ENCODE data around the gene ATP1A1. TPM values are rescaled to one million over a fixed set of nuclear protein-coding genes. Genes with fewer than 3 reads are reported as not detected.

The ATP1A1 gene
- total RNA-seq, 1 donor from 2014 or later, result 518 TPM

DNA sequence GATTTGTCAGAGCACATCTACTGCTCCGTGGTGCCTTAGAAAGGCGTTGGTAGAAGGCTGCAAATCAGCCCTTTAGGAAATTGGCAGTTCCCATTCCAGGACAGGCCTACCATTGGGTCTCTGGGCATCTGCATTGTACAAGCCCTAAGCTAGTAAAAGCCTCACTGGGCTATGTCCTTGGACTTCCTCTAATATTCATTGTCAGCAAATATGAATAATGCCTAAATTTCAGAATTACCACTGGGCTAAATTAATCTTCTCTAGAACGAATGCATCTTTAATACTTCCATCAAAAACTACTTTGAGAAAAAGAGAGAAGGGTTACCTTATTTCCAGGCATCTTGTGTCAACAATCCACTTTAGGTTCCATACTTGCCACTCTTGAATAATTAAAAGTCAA lies 41.5 kb upstream of the ATP1A1 start:
- Histone ChIP-seq H3K4me3 (no peak overlapping the region), H3K27me3 (ENCODE audit: low read depth) (no peaks in the 10 kb centered on the region), H3K27ac (no peak overlapping the region), H3K4me1 (peaks cover 19% of the 10 kb centered on the region), H3K9me3 (no peaks in the 10 kb centered on the region), H3K36me3 (no peaks in the 10 kb centered on the region)
- TF ChIP-seq, protein P1, sequence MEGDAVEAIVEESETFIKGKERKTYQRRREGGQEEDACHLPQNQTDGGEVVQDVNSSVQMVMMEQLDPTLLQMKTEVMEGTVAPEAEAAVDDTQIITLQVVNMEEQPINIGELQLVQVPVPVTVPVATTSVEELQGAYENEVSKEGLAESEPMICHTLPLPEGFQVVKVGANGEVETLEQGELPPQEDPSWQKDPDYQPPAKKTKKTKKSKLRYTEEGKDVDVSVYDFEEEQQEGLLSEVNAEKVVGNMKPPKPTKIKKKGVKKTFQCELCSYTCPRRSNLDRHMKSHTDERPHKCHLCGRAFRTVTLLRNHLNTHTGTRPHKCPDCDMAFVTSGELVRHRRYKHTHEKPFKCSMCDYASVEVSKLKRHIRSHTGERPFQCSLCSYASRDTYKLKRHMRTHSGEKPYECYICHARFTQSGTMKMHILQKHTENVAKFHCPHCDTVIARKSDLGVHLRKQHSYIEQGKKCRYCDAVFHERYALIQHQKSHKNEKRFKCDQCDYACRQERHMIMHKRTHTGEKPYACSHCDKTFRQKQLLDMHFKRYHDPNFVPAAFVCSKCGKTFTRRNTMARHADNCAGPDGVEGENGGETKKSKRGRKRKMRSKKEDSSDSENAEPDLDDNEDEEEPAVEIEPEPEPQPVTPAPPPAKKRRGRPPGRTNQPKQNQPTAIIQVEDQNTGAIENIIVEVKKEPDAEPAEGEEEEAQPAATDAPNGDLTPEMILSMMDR (IDR thresholded peaks at IDR 0.05), result no peak
- ATAC-seq (no peak), DNase-seq (no peak)
- intact Hi-C loops (cut with DNase I), result no loop called here

DNA sequence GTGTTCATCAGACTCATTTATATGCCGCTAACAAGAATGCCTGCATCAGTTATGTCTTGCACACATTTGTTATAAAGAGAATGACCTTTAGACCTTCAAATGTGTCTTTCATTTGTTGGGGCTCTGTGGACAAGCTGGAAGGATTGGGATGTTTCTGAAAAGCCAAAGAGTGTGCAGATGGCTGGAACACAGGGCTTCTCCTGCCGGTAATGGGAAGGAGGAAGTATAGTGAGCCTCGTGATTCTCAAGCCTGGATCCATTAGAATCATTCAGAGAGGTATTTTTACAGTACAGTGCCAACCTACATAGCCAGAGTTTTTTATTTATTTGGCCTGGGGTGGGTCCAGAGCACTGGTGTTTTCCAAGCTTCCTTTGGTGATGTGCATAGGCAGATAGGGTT lies 40.6 kb upstream of the ATP1A1 start:
- Histone ChIP-seq H3K27me3 (ENCODE audit: low read depth) (no peaks in the 10 kb centered on the region), H3K9me3 (no peaks in the 10 kb centered on the region), H3K4me1 (peaks cover 19% of the 10 kb centered on the region), H3K36me3 (no peaks in the 10 kb centered on the region), H3K27ac (no peak overlapping the region), H3K4me3 (no peak overlapping the region)
- intact Hi-C loops (cut with DNase I), result no loop called here
- DNase-seq, result no peak
- ATAC-seq, result no peak
- TF ChIP-seq, protein P1 (IDR thresholded peaks at IDR 0.05), result no peak

DNA sequence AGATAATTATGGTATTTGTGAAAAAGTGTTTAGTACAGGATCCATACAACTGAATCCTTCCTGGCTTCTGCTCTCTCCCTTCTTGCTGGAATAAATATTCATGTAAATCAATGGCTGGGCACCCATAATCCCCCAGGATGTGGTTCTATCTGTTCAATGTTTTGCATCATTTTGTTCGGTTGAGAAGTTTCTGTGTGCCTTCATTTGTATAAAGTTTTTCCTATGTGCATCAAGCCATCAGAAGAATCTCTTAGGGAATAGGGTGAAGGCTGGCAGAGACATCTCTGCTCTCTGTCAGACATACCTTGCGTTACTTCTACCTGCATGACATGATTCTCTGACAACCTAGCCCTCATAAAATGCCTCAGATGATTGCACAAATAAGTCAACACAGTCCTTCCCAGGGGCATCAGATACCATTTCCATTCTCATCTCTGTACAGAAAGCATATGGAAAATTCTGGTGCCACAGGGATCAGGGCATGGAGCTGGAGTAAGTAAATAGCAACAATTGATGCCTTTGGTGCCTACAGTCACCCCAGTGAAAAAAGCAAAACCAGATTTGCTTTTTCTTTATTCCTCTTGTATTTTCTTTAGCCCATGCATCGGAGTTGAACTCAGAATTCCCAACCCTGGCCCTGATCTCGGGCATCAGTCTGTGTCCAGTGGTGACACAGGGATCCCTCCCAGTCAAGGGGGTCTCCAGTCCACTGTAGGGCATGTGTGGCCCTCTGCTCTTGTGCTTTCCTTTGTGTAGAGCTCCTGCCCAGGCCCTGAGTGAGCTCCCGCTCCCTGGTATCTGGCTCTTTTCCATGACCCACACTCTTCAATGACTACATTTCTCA lies 39.7 kb upstream of the ATP1A1 start:
- no peaks in the 10 kb centered on the region for H3K36me3 ChIP-seq
- DNase-seq (no peak), ATAC-seq (no peak)
- H3K9me3 ChIP-seq, result no peaks in the 10 kb centered on the region
- H3K27me3 ChIP-seq (ENCODE audit: low read depth), result no peaks in the 10 kb centered on the region
- H3K27ac ChIP-seq, result no peak overlapping the region
- TF ChIP-seq, protein P1 (IDR thresholded peaks at IDR 0.05), result no peak
- intact Hi-C loops (cut with DNase I), result no loop called here
- peaks cover 19% of the 10 kb centered on the region for H3K4me1 ChIP-seq
- H3K4me3 ChIP-seq, result no peak overlapping the region

DNA sequence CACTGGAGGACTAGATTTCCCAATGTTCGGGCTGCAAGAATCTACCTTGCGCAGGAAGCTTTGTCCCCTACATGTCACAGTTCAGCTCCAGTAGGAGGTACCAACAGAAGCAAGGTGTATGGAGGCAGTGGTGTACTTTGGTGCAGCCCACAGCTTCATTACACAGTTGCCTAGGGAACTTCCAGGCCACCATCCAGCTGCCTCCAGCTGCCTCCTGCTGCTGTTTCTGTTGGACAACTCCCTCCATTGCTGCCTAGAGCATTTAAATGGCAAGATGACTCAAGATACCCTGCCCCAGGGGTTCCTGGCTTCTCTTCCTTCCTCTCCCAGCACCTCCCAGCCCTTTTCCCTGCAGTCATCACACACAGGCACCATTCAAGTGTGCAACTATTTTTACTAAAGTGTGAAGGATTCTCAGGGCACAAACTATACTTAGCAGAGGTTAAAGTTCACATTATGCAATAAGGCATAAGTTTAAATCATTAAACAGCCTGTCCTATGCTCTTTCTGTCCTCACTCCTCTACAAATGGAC lies 39.0 kb upstream of the ATP1A1 start:
- no peaks in the 10 kb centered on the region for H3K9me3 ChIP-seq
- DNase-seq, result peak; percentile 56
- no peak overlapping the region for H3K4me3 ChIP-seq
- intact Hi-C loops (cut with DNase I), result no loop called here
- TF ChIP-seq, protein P1 (IDR thresholded peaks at IDR 0.05), result no peak
- ATAC-seq, result peak; percentile 76
- no peaks in the 10 kb centered on the region for H3K27me3 ChIP-seq (ENCODE audit: low read depth)
- H3K4me1 ChIP-seq, result peaks cover 19% of the 10 kb centered on the region
- no peaks in the 10 kb centered on the region for H3K36me3 ChIP-seq
- H3K27ac ChIP-seq, result peak overlapping the region; percentile 18

DNA sequence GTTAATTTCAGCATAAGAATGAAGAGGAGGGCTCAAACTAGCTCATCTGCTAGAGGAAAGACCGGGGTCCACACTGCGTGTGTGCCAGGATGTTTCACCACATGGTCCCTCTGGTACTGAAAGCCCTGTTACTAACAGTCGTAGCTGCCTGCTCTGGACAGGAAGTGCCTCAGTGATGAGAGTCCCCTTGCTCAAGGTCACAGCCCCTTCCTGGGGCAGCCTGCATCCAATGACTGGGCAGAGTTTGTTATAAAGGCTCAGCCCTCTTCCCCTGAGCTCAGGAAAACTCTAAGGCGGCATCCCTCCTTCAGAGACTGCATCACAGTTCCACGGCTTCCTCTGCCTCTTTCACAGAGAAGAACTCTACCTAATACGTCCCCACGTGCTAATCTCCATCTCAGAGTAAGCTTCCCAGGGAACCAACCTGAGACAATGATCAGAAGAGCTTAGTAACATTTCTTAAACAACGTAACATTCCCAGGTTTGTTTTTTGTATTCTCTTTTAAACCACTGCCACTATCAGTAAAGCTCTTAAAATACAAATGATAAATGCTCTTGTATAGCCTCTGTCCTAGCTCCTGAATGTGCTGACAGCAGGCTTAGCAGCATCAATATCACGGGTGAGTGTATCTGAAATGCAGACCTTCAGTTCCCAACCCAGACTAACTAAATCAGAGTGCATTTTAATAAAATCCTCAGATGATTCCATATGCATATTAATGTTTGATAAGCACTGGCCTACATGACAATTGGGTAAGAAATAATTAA lies 38.0 kb upstream of the ATP1A1 start:
- Histone ChIP-seq H3K4me1 (peaks cover 19% of the 10 kb centered on the region), H3K4me3 (no peak overlapping the region)
- intact Hi-C loops (cut with DNase I), result no loop called here

More for the DNA sequence above, 38.0 kb upstream of the ATP1A1 start:
- Histone ChIP-seq H3K27me3 (ENCODE audit: low read depth) (no peaks in the 10 kb centered on the region), H3K27ac (no peak overlapping the region), H3K9me3 (no peaks in the 10 kb centered on the region), H3K36me3 (no peaks in the 10 kb centered on the region)
- TF ChIP-seq, protein P1 (IDR thresholded peaks at IDR 0.05), result no peak
- DNase-seq (no peak), ATAC-seq (no peak)

Data from lower lobe of right lung (tissue), 2 donors.